ENCODE measurements around the gene AMH. TPM values are rescaled to one million over a fixed set of nuclear protein-coding genes. Genes with fewer than 3 reads are reported as not detected.

The AMH gene
- total and polyA plus RNA-seq, 2 experiments from 2014 or later: 1.9 to 6.8 TPM

GRCh38 chr19:2270423-2271233 lies 21.5 kb downstream of the AMH start (continued):
- no peak for TF ChIP-seq ZNF462 (CRISPR knock-in tag; IDR thresholded peaks at IDR 0.05)
- no peak for TF ChIP-seq EZH2 (IDR thresholded peaks at IDR 0.05; ENCODE audit: low read depth, unreplicated experiment)
- TF ChIP-seq ZNF331 (CRISPR knock-in tag; IDR thresholded peaks at IDR 0.05; ENCODE audit: low read depth): no peak
- TF ChIP-seq JUNB (IDR thresholded peaks at IDR 0.05; ENCODE audit: unreplicated experiment): no peak
- TF ChIP-seq ZNF114 (CRISPR knock-in tag; IDR thresholded peaks at IDR 0.05): no peak
- no peak for TF ChIP-seq EZH2phosphoT487 (IDR thresholded peaks at IDR 0.05; ENCODE audit: unreplicated experiment)
- no peak for TF ChIP-seq ETS1 (IDR thresholded peaks at IDR 0.05)
- TF ChIP-seq REST (IDR thresholded peaks at IDR 0.05; ENCODE audit: unreplicated experiment): no peak
- no peak for TF ChIP-seq NANOG (IDR thresholded peaks at IDR 0.05; ENCODE audit: borderline replicate concordance)
- no peak for TF ChIP-seq POLR2AphosphoS5 (IDR thresholded peaks at IDR 0.05; ENCODE audit: low read depth)
- no peak for TF ChIP-seq CREB1 (CRISPR knock-in tag; IDR thresholded peaks at IDR 0.05; ENCODE audit: low read depth)

All from GM23338 (cell line).